Measurements from ENCODE around the gene RNU5B-1.
A peak's percentile ranks its signal among the peaks of the same experiment; 100 is the strongest.

Gene RNU5B-1

DNA sequence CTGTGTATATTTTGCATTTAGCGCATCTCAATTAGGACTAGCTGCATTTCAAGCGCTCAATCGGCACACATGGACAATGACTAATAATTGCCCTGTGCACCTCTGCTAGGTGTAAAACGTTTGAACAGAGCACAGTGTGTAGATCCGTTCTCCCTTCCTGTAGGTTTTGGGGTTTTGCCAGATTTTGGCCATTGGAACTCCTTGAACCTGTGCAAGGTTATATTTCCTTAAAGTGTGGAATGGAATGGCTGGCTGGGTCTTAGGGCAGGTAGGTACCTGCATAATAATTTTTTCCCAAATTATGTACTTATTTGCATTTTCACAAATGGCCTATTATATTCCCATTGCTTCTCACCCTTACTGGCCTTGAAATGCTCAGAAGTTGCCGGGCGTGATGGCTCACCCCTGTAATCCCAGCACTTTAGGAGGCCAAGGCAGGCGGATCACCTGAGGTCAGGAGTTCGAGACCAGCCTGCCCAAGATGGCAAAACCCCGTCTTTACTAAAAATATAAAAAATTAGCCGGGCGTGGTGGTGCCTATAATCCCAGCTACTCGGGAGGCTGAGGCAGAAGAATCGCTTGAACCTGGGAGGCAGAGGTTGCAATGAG is 777 bp downstream of the RNU5B-1 start:
- no peaks in the 10 kb centered on the region for H3K36me3 ChIP-seq (replicated peaks; ENCODE audit: low read depth, low read length)
- H3K27me3 ChIP-seq (ENCODE audit: low read depth, low read length): peaks cover 12% of the 10 kb centered on the region
- no peak for TF ChIP-seq EZH2phosphoT487 (IDR thresholded peaks at IDR 0.05; ENCODE audit: low read depth)
- H3K4me2 ChIP-seq (ENCODE audit: low read length): peak overlapping the region; percentile 76
- H3K9ac ChIP-seq (ENCODE audit: low read length): peak overlapping the region; percentile 44
- no peaks in the 10 kb centered on the region for H3K9me3 ChIP-seq (ENCODE audit: insufficient read depth, low read length)
- no peak overlapping the region for H2AFZ ChIP-seq (ENCODE audit: low read depth, low read length)
- peak overlapping the region; percentile 63 for H3K4me3 ChIP-seq (ENCODE audit: low read length)
- H4K20me1 ChIP-seq (ENCODE audit: insufficient read depth, low read length): no peaks in the 10 kb centered on the region
- peaks cover 17% of the 10 kb centered on the region for H3K4me1 ChIP-seq (ENCODE audit: low read length)
- no peaks in the 10 kb centered on the region for H3K79me2 ChIP-seq (ENCODE audit: low read length)
- peak overlapping the region; percentile 89 for H3K27ac ChIP-seq (ENCODE audit: low read length)

DNA sequence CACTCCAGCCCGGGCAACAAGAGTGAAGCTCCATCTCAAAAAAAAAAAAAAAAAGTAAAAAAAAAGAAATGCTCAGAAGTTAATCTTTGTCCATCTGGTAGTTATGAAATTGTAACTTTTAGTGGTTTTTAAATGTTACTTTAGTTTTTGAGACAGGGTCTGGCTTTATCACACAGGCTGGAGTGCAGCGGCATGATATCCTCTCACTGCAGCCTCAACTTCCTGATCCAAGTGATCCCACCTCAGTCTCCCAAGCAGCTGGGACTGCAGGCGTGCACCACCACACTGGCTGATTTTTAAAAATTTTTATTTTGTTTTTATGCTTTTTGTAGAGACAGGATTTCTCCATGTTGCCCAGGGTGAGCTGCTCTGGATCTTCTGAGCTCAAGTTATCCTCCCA is 1.3 kb downstream of the RNU5B-1 start:
- Histone ChIP-seq H2AFZ (ENCODE audit: low read depth, low read length) (no peak overlapping the region), H3K27me3 (ENCODE audit: low read depth, low read length) (peaks cover 12% of the 10 kb centered on the region), H3K27ac (ENCODE audit: low read length) (no peak overlapping the region), H3K9ac (ENCODE audit: low read length) (no peak overlapping the region), H3K9me3 (ENCODE audit: insufficient read depth, low read length) (no peaks in the 10 kb centered on the region), H4K20me1 (ENCODE audit: insufficient read depth, low read length) (no peaks in the 10 kb centered on the region), H3K79me2 (ENCODE audit: low read length) (no peaks in the 10 kb centered on the region), H3K36me3 (replicated peaks; ENCODE audit: low read depth, low read length) (no peaks in the 10 kb centered on the region), H3K4me2 (ENCODE audit: low read length) (peak overlapping the region; percentile 76), H3K4me3 (ENCODE audit: low read length) (peak overlapping the region; percentile 63), H3K4me1 (ENCODE audit: low read length) (peaks cover 15% of the 10 kb centered on the region)
- TF ChIP-seq, protein P1, sequence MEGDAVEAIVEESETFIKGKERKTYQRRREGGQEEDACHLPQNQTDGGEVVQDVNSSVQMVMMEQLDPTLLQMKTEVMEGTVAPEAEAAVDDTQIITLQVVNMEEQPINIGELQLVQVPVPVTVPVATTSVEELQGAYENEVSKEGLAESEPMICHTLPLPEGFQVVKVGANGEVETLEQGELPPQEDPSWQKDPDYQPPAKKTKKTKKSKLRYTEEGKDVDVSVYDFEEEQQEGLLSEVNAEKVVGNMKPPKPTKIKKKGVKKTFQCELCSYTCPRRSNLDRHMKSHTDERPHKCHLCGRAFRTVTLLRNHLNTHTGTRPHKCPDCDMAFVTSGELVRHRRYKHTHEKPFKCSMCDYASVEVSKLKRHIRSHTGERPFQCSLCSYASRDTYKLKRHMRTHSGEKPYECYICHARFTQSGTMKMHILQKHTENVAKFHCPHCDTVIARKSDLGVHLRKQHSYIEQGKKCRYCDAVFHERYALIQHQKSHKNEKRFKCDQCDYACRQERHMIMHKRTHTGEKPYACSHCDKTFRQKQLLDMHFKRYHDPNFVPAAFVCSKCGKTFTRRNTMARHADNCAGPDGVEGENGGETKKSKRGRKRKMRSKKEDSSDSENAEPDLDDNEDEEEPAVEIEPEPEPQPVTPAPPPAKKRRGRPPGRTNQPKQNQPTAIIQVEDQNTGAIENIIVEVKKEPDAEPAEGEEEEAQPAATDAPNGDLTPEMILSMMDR (IDR thresholded peaks at IDR 0.05; ENCODE audit: low read depth, low read length): no peak
- no peak for TF ChIP-seq EZH2phosphoT487 (IDR thresholded peaks at IDR 0.05; ENCODE audit: low read depth)

DNA sequence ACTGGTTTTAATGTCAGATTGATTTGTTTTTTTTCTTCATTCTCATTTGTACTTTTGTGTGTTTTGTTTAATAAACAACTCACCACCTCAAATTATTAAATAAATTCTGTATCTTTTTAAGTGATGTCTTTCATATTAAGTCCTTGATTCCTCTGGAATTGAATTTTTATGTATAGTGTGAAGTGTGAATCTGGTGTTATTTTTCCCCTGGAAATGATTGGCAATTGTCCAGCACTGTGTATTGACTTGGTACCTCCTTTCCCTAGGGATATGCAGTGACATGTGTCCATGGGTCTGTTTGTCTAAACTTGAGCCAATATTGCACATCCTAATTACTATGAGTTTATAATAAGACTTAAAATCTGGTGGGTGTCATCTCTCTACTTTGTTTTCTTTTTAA is 2.1 kb downstream of the RNU5B-1 start:
- peaks cover 15% of the 10 kb centered on the region for H3K4me1 ChIP-seq (ENCODE audit: low read length)
- H3K27ac ChIP-seq (ENCODE audit: low read length): no peak overlapping the region
- no peaks in the 10 kb centered on the region for H3K36me3 ChIP-seq (replicated peaks; ENCODE audit: low read depth, low read length)
- H3K27me3 ChIP-seq (ENCODE audit: low read depth, low read length): peaks cover 13% of the 10 kb centered on the region
- no peak overlapping the region for H3K4me2 ChIP-seq (ENCODE audit: low read length)
- no peaks in the 10 kb centered on the region for H4K20me1 ChIP-seq (ENCODE audit: insufficient read depth, low read length)
- no peaks in the 10 kb centered on the region for H3K9me3 ChIP-seq (ENCODE audit: insufficient read depth, low read length)
- H3K4me3 ChIP-seq (ENCODE audit: low read length): no peak overlapping the region
- no peak overlapping the region for H3K9ac ChIP-seq (ENCODE audit: low read length)
- TF ChIP-seq EZH2phosphoT487 (IDR thresholded peaks at IDR 0.05; ENCODE audit: low read depth): no peak
- TF ChIP-seq, protein P1 (IDR thresholded peaks at IDR 0.05; ENCODE audit: low read depth, low read length): no peak
- H2AFZ ChIP-seq (ENCODE audit: low read depth, low read length): no peak overlapping the region
- H3K79me2 ChIP-seq (ENCODE audit: low read length): no peaks in the 10 kb centered on the region

DNA sequence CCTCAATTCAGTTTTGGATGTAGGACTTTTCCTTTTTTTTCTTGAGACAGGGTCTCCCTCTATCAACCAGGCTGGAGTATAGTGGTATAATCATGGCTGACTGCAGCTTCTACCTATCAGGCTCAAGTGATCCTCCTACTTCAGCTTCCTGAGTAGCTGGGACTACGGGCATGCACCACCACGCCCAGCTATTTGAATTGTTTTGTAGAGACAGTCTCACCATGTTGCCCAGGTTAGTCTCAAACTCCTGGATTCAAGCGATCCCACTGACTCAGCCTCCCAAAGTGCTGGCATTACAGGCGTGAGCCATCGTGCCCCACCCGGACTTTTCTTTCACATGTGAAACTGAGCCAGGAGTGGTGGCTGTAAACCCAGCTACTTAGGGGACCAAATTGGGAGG is 3.5 kb downstream of the RNU5B-1 start:
- Histone ChIP-seq H4K20me1 (ENCODE audit: insufficient read depth, low read length) (no peaks in the 10 kb centered on the region), H2AFZ (ENCODE audit: low read depth, low read length) (no peak overlapping the region), H3K4me3 (ENCODE audit: low read length) (no peak overlapping the region), H3K79me2 (ENCODE audit: low read length) (no peaks in the 10 kb centered on the region), H3K27me3 (ENCODE audit: low read depth, low read length) (peaks cover 20% of the 10 kb centered on the region), H3K9me3 (ENCODE audit: insufficient read depth, low read length) (no peaks in the 10 kb centered on the region), H3K4me2 (ENCODE audit: low read length) (no peak overlapping the region), H3K27ac (ENCODE audit: low read length) (no peak overlapping the region), H3K9ac (ENCODE audit: low read length) (no peak overlapping the region), H3K4me1 (ENCODE audit: low read length) (peaks cover 15% of the 10 kb centered on the region), H3K36me3 (replicated peaks; ENCODE audit: low read depth, low read length) (no peaks in the 10 kb centered on the region)
- TF ChIP-seq EZH2phosphoT487 (IDR thresholded peaks at IDR 0.05; ENCODE audit: low read depth): no peak
- TF ChIP-seq, protein P1 (IDR thresholded peaks at IDR 0.05; ENCODE audit: low read depth, low read length): no peak

Data from OCI-LY3 (cell line).